Bone marrow (tissue), 2 donors: Measurements from ENCODE around the gene LIPC.

Experiments
- DNase-seq, 2 donors: peaks; one replicate each; lab custom pipeline; 2025; lab: John Stamatoyannopoulos, UW

The LIPC gene

DNA sequence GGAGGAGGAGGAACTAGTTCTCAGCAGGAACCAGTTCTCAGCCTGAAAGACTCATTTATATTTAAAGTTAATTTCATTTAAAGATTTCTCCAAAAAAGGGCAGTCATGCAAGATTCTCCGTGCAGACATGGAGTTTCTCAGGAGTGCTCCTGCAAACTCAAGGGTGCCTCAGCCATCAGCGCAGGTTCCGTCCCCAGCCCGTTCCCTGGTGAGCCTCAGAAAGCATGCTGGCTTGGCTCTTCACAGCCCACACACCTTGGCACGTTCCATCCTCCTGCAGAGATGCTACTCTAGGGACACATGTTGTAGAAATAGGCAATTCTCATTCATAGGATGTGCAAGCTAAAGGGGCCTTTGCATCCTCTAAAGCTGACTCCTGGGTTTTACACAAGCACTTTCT lies 123.0 kb downstream of the LIPC start:
- no peak for DNase-seq

GRCh38 chr15:58555162-58556027 lies 123.6 kb downstream of the LIPC start:
- DNase-seq: no peak

DNA sequence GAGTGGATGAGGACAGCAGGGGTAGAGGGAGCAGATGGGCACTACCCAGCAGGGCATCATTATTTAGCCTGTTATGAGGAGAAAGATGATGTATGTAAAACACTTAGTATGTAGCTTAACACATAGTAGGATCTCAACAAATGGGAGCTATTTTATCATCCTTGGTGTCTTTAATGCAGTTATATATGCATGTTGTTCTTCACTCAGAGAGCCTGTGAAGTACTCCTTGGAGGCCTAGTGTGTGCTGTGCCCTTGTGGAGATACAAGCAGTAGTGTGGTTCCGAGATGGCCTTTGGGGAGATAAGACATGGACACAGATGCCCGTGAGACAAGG lies 124.2 kb downstream of the LIPC start:
- no peak for DNase-seq

DNA sequence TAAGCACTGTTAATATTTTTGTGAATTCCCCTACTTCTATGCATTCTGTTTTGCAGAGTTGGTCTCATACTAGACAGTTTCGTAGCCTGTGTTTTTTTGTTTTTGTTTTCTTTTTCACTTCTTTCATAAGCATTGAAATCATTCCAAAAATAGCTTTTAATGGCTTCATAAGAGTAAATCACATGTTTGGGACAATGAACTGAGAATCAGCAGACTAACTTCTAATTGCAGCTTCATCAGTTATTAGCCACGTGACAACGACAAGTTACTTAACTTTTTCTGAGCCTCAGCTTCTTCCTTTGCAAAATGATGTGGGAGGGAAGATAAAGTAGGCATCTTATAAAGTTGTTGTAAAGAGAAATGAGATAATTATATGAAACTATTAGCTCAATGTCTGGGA lies 124.8 kb downstream of the LIPC start:
- DNase-seq: no peak

DNA sequence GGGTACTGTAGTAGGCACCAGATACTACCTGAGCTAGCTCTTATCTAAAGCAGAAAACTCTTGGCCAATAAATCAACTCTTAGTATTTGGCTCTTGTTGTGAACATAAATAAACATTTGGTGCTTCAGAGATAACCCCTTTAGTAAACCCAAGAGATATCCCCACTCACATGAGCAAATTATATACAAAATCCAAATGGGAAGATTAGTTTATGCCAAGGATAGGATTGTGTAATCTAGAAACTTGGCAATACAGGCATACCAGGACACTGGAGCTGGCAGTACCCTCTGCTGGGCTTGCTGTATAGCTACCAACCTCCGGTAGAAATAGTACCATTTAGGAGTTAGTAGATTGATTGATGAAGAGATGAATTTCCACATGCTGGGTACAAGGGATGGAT lies 127.0 kb downstream of the LIPC start:
- no peak for DNase-seq

DNA sequence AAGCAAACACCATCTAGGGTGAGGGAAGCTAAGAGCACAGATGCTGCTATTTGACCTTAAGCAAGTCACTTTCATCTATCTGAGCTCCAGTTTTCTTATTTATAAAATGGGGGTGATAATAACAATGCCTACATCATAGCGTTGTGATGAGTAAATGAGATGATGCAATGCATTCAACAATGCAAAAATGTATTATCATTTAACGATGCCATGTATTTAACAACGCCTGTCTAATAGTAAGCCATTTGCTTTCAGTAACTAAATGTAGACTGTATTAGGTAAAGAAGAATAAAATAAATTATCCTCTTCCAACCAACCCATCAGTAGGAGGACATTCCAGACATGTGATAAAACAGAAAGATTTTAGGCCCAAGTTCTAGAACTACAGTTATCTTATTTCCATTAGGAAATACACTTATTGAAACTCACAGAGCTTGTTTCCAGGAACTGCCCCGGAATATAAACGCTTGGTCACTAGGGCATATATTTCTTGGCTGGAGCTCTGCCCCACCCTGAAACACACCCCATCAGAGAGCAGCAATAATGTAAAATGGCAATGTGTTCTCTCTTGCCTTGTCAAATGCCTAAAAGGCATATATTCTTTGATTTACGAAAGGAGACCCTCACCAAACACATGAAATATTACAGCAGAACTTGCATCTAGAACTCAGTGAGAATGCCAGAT lies 128.3 kb downstream of the LIPC start:
- DNase-seq: no peak

DNA sequence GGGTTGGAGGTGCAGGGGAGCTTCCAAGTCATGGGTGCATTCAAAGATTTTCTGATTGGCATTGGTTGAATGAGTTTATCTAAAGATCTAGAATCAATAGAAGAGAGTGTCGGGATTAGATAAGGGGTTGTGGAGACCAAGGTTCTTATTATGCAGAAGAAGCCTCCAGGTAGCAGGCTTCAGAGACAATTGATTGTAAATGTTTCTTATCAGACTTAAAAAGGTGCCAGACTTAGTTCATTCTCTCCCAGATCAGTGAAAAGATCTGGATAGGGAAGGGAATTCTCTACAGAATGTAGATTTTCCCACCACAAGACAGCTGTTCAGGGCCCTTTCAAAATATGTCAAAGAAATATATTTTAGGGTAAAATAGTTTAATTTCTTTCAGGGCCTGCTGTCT lies 129.5 kb downstream of the LIPC start:
- no peak for DNase-seq

- no peak for DNase-seq
Observed at GRCh38 chr15:58562135-58562534, 130.3 kb downstream of the LIPC start.

DNA sequence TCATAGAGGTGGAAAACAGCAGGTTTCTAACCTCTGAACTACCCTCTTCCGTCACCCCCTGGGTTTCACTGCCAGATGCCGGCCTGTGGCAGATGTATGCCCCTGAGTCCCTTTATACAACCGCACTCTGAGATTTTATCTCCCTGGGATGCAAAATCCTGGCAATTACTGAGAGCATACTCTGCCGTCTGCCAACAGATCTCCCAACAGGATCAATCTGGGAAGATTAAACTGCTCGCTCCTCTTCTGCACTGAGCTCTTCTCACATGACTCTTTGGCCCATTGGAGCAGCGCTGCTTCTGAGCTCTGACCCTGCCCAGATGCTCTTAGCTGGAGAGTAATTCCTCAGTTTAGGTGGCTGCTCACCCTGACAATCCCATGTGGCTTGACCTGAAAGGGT lies 133.2 kb downstream of the LIPC start:
- no peak for DNase-seq

DNA sequence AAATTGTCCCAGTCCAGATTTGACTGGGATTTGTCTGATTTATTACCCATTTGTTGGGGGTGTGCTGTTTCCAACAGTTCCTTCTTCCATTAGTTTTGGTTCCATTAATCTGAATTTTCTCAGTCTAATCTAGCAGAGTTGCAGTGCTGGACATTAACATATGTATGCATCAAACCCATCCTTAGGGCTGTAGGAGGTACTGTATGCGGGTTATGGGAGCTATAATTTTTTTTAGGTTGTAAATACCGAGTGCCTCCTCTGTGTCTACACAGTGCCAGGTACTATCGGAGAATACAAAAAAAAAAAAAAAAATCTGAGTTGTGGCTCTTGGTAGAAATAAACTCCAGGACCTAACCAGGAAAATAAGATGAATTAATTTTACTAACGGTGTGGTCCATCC lies 133.8 kb downstream of the LIPC start:
- no peak for DNase-seq

GRCh38 chr15:58566029-58566428 lies 134.2 kb downstream of the LIPC start:
- DNase-seq: no peak

- DNase-seq: peak in 1 of 2 donors; percentile 82
Observed at GRCh38 chr15:58568157-58568571, 136.4 kb downstream of the LIPC start.

- no peak for DNase-seq
Observed at GRCh38 chr15:58569455-58569854, 137.7 kb downstream of the LIPC start.

- DNase-seq: no peak
Observed at GRCh38 chr15:58571491-58571890, 139.7 kb downstream of the LIPC start.

DNA sequence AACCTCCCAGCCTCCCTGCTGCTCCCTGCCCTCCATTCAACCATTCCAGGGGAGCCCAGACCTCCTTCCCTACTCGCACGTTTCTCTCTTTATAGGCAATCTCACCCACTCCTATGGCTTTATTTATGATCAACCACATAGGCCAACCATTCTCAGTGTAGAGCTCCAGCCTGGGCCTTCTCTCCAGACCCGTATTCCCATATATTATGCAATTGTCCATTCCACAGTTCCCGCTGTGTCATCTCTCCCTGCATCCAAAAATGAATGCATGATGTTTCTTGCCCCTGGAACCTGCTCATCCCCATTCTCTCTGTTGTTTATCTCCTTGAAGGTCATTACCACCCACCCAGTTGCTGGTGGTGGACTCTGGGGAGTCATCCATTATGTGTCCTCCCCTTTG lies 140.7 kb downstream of the LIPC start:
- no peak for DNase-seq

- DNase-seq: no peak
Observed at GRCh38 chr15:58573270-58573669, 141.5 kb downstream of the LIPC start.

- no peak for DNase-seq
Observed at GRCh38 chr15:58574631-58575030, 142.8 kb downstream of the LIPC start.

GRCh38 chr15:58575045-58575786 lies 143.4 kb downstream of the LIPC start:
- DNase-seq: no peak

GRCh38 chr15:58576657-58577056 lies 144.9 kb downstream of the LIPC start:
- no peak for DNase-seq

DNA sequence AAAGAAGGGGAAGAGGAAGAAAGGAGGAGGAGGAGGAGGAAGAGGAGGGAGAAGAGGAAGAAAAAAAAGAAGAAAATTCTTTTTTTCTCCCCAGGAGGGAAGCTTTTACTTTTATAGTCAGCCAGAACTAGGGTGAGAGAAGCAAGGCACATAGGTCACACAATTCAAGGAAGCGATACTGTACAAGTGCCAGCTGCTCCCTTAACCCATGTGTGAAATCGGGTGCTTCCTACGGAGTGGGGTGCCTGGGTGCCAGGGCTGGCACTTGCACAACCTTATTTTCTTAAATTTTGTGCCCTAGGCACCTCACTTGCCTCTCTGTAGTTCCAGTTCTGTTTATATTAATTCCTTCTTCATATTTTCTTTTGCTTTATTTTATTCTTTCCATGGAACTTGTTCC lies 150.4 kb downstream of the LIPC start:
- DNase-seq: no peak

DNA sequence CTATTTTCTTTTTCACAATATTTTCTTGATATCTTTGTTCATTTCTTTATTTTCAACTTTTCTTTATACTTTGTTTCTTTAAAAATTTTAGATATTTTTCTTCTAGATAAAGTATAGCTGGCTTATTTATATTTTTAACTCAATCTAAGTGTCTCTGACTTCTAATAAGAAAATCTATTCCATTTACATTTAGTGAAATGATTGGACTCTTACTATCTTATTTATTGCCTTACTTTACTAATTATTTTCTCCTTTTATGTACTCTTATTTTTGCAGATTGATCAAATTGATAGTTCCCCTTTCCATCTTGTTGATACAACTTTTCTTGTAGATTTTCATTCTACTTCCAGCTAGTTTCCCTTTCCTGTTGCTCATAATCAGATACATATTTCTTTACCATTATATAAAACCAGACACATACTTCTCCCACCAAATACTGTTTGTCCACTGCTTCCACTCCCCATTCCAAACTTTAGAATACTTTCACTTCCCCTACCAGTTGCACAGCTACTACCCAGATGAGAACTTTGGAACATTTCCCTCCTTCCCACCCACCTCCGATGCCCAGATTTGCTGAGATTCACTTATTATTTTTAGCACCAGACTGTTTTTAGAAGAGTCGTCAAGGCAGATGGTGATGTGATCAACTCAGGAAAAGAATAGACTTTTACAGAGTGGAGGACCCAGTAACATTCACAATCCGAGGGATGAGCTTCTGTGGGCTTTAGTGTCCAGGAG lies 151.5 kb downstream of the LIPC start:
- DNase-seq: no peak

- no peak for DNase-seq
Observed at GRCh38 chr15:58584789-58585461, 153.1 kb downstream of the LIPC start.
